HL-60 (cell line): Measurements from ENCODE around the gene ATP1B3.

Experiments used
- DNase-seq, 2 experiments: peaks; one replicate each; pipeline ENCODE4 v3.0.0-alpha.2; 2010 to 2020; ENCODE audit warnings: low read depth in 1 of 2, low spot score in 1 of 2
- H3K27ac ChIP-seq: fragments of 250-450 bp; sonication (Bioruptor Pico); replicated peaks from 2 replicates; pipeline ENCODE4 v1.5.1; 2020; ENCODE audit warnings: mild to moderate bottlenecking, moderate library complexity
- H3K27me3 ChIP-seq: fragments of 250-450 bp; sonication (Bioruptor Pico); 2 replicates; pipeline ENCODE4 v1.5.1; 2021; ENCODE audit warnings: mild to moderate bottlenecking, moderate library complexity; ENCODE audit not compliant: insufficient read depth, poor library complexity, severe bottlenecking
- H3K4me3 ChIP-seq: replicated peaks from 2 replicates; pipeline ENCODE4 v1.5.1; 2011; ENCODE audit warnings: mild to moderate bottlenecking, control low read depth, low read length; ENCODE audit not compliant: insufficient read depth
- GABPA ChIP-seq: IDR thresholded peaks from 2 replicates; pipeline ENCODE4 v1.6.1; 2012; ENCODE audit warnings: low read depth
- POLR2AphosphoS5 ChIP-seq: IDR thresholded peaks from 2 replicates; pipeline ENCODE4 v1.6.1; 2012; ENCODE audit warnings: low read depth
- SPI1 ChIP-seq: IDR thresholded peaks from 2 replicates; pipeline ENCODE4 v1.6.1; 2012; ENCODE audit warnings: low read depth, mild to moderate bottlenecking, borderline replicate concordance
- TF ChIP-seq, protein P1 (sequence below): IDR thresholded peaks from one replicate; pipeline ENCODE4 v1.5.1; 2011; ENCODE audit warnings: low read length, control low read depth, inconsistent platforms; ENCODE audit not compliant: insufficient read depth
- TF ChIP-seq, protein P2 (sequence below): IDR thresholded peaks from 2 replicates; pipeline ENCODE4 v1.6.1; 2012; ENCODE audit warnings: low read depth; ENCODE audit not compliant: insufficient replicate concordance

Gene ATP1B3

DNA sequence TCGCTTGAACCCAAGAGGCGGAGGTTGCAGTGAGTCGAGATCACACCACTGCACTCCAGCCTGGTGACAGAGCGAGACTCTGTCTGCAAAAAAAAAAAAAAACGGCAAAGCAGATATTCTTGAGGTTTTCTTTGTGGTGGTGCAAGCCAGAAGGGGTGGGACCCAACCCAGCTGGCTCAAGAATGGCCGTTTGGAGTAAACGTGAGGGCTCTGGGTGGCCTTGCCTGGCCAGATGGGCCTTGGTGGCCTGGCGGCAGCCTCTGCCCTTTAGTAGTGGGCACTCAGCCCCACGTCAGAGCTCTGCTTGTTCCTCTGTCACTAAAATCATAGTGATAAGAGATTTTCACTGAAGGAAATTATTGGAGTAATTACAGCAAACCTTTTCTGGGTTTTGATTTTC is 50.5 kb downstream of the ATP1B3 start:
- Histone ChIP-seq H3K27me3 (no peaks in the 10 kb centered on the region), H3K4me3 (no peak overlapping the region), H3K27ac (no peak overlapping the region)
- no peak for DNase-seq
- TF ChIP-seq POLR2AphosphoS5, result no peak
- no peak for TF ChIP-seq SPI1
- TF ChIP-seq, protein P1, sequence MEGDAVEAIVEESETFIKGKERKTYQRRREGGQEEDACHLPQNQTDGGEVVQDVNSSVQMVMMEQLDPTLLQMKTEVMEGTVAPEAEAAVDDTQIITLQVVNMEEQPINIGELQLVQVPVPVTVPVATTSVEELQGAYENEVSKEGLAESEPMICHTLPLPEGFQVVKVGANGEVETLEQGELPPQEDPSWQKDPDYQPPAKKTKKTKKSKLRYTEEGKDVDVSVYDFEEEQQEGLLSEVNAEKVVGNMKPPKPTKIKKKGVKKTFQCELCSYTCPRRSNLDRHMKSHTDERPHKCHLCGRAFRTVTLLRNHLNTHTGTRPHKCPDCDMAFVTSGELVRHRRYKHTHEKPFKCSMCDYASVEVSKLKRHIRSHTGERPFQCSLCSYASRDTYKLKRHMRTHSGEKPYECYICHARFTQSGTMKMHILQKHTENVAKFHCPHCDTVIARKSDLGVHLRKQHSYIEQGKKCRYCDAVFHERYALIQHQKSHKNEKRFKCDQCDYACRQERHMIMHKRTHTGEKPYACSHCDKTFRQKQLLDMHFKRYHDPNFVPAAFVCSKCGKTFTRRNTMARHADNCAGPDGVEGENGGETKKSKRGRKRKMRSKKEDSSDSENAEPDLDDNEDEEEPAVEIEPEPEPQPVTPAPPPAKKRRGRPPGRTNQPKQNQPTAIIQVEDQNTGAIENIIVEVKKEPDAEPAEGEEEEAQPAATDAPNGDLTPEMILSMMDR, result no peak
- TF ChIP-seq, protein P2, sequence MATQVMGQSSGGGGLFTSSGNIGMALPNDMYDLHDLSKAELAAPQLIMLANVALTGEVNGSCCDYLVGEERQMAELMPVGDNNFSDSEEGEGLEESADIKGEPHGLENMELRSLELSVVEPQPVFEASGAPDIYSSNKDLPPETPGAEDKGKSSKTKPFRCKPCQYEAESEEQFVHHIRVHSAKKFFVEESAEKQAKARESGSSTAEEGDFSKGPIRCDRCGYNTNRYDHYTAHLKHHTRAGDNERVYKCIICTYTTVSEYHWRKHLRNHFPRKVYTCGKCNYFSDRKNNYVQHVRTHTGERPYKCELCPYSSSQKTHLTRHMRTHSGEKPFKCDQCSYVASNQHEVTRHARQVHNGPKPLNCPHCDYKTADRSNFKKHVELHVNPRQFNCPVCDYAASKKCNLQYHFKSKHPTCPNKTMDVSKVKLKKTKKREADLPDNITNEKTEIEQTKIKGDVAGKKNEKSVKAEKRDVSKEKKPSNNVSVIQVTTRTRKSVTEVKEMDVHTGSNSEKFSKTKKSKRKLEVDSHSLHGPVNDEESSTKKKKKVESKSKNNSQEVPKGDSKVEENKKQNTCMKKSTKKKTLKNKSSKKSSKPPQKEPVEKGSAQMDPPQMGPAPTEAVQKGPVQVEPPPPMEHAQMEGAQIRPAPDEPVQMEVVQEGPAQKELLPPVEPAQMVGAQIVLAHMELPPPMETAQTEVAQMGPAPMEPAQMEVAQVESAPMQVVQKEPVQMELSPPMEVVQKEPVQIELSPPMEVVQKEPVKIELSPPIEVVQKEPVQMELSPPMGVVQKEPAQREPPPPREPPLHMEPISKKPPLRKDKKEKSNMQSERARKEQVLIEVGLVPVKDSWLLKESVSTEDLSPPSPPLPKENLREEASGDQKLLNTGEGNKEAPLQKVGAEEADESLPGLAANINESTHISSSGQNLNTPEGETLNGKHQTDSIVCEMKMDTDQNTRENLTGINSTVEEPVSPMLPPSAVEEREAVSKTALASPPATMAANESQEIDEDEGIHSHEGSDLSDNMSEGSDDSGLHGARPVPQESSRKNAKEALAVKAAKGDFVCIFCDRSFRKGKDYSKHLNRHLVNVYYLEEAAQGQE, result no peak
- no peak for TF ChIP-seq GABPA

DNA sequence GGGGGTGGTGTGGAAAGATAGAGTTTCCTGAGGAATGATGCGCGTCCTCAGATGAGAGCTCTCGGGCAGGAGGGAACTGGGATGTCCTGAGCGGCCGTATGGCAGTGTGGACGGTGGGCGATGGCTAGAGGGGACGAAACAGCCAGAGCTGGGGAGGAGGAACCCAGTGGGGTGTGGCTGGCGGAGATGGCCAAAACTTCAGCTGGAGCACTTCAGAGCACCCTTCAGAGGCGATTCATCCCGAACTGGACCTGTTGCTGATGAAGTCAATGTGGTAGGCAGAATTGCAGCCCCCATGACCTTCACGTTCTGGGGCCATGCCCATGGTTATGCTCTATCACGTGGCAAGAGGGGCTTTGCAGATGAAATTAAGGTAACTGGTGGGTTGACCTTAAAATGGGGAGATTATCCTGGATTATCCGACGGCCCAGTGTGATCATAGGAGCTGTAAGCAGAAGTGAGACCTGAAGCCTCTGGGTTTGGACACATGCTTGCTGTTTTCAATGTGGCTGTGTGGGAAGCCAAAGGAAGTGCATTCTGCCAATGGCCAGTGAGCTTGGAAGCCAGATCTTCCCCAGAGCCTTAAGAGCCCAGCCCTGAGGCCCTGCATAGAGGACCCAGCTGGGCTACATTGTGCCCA is 52.3 kb downstream of the ATP1B3 start:
- no peak for DNase-seq
- Histone ChIP-seq H3K27ac (no peak overlapping the region), H3K27me3 (no peaks in the 10 kb centered on the region), H3K4me3 (no peak overlapping the region)
- TF ChIP-seq POLR2AphosphoS5 (no peak; the same call in 1 of the 2 replicates), GABPA (no peak), SPI1 (no peak)
- TF ChIP-seq, protein P1, result no peak
- TF ChIP-seq, protein P2, result no peak

DNA sequence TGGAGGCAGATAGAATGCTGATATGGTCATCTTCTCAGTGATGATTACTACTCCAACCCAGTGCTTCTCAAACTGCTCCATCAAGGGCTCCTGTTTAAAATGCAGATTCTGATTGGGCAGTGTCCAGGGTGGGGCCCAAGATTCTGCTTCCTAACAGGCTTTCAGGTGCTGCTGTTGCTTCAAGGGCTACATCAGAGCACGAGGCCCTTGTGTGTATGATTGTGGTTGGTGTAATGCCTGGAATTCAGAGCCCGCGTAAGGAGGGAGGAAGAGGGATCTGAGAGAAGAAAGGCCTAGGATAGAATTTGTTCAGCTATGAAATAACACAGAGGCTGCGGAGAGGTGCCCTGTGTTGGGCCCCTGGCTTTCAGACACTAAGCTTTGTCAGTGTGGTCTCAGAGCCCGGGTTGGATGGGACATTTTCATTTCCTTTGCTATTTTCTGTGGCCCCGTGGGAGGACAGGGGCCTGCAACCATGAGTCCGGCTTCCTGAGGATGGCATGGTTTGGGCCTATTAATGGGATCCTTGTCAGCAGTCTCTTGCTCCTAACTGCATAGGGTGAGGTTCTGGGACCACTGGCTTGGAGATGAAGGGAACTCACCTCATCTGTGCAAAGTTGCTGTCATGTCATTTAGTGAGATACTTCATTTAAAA is 53.0 kb downstream of the ATP1B3 start:
- DNase-seq, result no peak
- H3K27ac ChIP-seq, result no peak overlapping the region
- no peaks in the 10 kb centered on the region for H3K27me3 ChIP-seq
- H3K4me3 ChIP-seq, result no peak overlapping the region
- TF ChIP-seq GABPA (no peak), SPI1 (no peak), POLR2AphosphoS5 (no peak; the same call in 1 of the 2 replicates)
- TF ChIP-seq, protein P2, result no peak
- TF ChIP-seq, protein P1, result no peak
